Tibial nerve (tissue), 4 donors: ENCODE measurements around the gene MAST2. TPM values are rescaled to one million over a fixed set of nuclear protein-coding genes. Genes with fewer than 3 reads are reported as not detected.
"Not testable (repeated sequence)": the region's sequence is repeated elsewhere in the genome, so short reads cannot be mapped to it uniquely, and the experiment has no call there.

Source experiments
- DNase-seq, 2 donors: peaks; one replicate each; pipeline ENCODE4 v3.0.0-alpha.2; 2019; ENCODE audit warnings: low spot score in 2 of 2
- H3K27ac ChIP-seq, 4 donors: fragments of 200-600 bp; sonication (generic) in 3 of 4; one replicate each; pipeline ENCODE4 v1.5.1; 2017 to 2019; ENCODE audit warnings: mild to moderate bottlenecking in 1 of 4
- H3K27me3 ChIP-seq, 2 donors: fragments of 200-600 bp; sonication (generic) in 1 of 2; one replicate each; pipeline versions ENCODE4 v1.5.1 to v1.6.0; 2017 to 2019
- H3K36me3 ChIP-seq, 3 donors: fragments of 200-600 bp; sonication (generic); one replicate each; pipeline ENCODE4 v1.5.1; 2018 to 2019
- H3K4me1 ChIP-seq, 4 donors: fragments of 200-600 bp; sonication (generic) in 3 of 4; one replicate each; pipeline ENCODE4 v1.5.1; 2017 to 2019
- H3K4me3 ChIP-seq, 4 donors: fragments of 200-600 bp; sonication (generic) in 3 of 4; one replicate each; pipeline ENCODE4 v1.5.1; 2017 to 2019; ENCODE audit warnings: mild to moderate bottlenecking in 1 of 4, moderate library complexity in 1 of 4
- H3K9me3 ChIP-seq, 4 donors: fragments of 200-600 bp; sonication (generic) in 3 of 4; one replicate each; pipeline ENCODE4 v1.5.1; 2017 to 2019
- CTCF ChIP-seq, 5 experiments: fragments of 200-600 bp in 3 of 5; fragments of 450-650 bp in 2 of 5; sonication (generic) in 3 of 5; IDR thresholded peaks; one replicate each; pipeline ENCODE4 v1.5.1; 2016 to 2019; ENCODE audit warnings: antibody characterized with exemption in 5 of 5, mild to moderate bottlenecking in 3 of 5, moderate library complexity in 2 of 5
- EP300 ChIP-seq, 2 donors: sonication (generic); formaldehyde crosslinking; IDR thresholded peaks; one replicate each; pipeline ENCODE4 v1.6.1; 2017; ENCODE audit warnings: antibody characterized with exemption in 2 of 2, mild to moderate bottlenecking in 1 of 2
- POLR2A ChIP-seq, 2 donors: fragments of 450-650 bp; IDR thresholded peaks; one replicate each; pipeline ENCODE4 v1.6.1; 2017; ENCODE audit warnings: antibody characterized with exemption in 2 of 2, mild to moderate bottlenecking in 2 of 2, moderate library complexity in 2 of 2
- WGBS, 2 donors: methylation state at CpG; one replicate each; pipeline ENCODE4 v1.1.5; 2018; 5-methylcytosine and 5-hydroxymethylcytosine counted together
- total RNA-seq, 4 donors: library from RNA; depleted of rRNA; stranded (reverse); fragments of >200 nt; gene quantifications; one replicate each; pipeline ENCODE4 v1.1.0, GENCODE V29; 2016

Gene MAST2
- total RNA-seq, 4 donors from 2014 or later, result 38.0 to 122 (median 57.1) TPM

- H3K4me1 ChIP-seq, result no peaks in the 10 kb centered on the region
- peaks cover 0 to 34% (median 0%) of the 10 kb centered on the region in 3 donors for H3K36me3 ChIP-seq
- no peak for DNase-seq
- WGBS, 2 donors, result 96 to 100% methylated on average over 1 of the region's 1 CpG
- TF ChIP-seq CTCF (IDR thresholded peaks at IDR 0.05) (no peak), POLR2A (IDR thresholded peaks at IDR 0.05) (no peak), EP300 (IDR thresholded peaks at IDR 0.05) (no peak)
- no peaks in the 10 kb centered on the region for H3K27me3 ChIP-seq
- H3K4me3 ChIP-seq, result no peak overlapping the region
- no peak overlapping the region for H3K27ac ChIP-seq
- H3K9me3 ChIP-seq, result no peaks in the 10 kb centered on the region
Measured at GRCh38 chr1:45834689-45835088, 31.3 kb downstream of the MAST2 start.

GRCh38 chr1:45836451-45836850 is 33.0 kb downstream of the MAST2 start:
- no peaks in the 10 kb centered on the region for H3K27me3 ChIP-seq
- DNase-seq, result no peak
- H3K4me3 ChIP-seq, result no peak overlapping the region
- no peaks in the 10 kb centered on the region for H3K9me3 ChIP-seq
- H3K27ac ChIP-seq, result no peak overlapping the region
- TF ChIP-seq EP300 (IDR thresholded peaks at IDR 0.05), result no peak
- TF ChIP-seq POLR2A (IDR thresholded peaks at IDR 0.05), result no peak
- no peak for TF ChIP-seq CTCF (IDR thresholded peaks at IDR 0.05)
- WGBS, 2 donors, result 83 to 85% methylated on average over 3 of the region's 3 CpGs
- H3K36me3 ChIP-seq, result peaks cover 0 to 26% (median 0%) of the 10 kb centered on the region in 3 donors
- no peaks in the 10 kb centered on the region for H3K4me1 ChIP-seq

GRCh38 chr1:45836861-45837260 is 33.4 kb downstream of the MAST2 start:
- H3K9me3 ChIP-seq, H3K27ac ChIP-seq, H3K4me1 ChIP-seq, H3K27me3 ChIP-seq, H3K4me3 ChIP-seq, DNase-seq: not testable (repeated sequence)
- H3K36me3 ChIP-seq, result peaks cover 0 to 23% (median 0%) of the 10 kb centered on the region in 3 donors
- WGBS, 2 donors, result 92 to 94% methylated on average over 7 of the region's 7 CpGs

- 93 to 95% methylated on average over 4 of the region's 4 CpGs for WGBS, 2 donors
- not testable (repeated sequence) for H3K27me3 ChIP-seq, DNase-seq, H3K27ac ChIP-seq, H3K9me3 ChIP-seq, H3K4me3 ChIP-seq, H3K4me1 ChIP-seq
- peaks cover 0 to 17% (median 0%) of the 10 kb centered on the region in 3 donors for H3K36me3 ChIP-seq
Measured at GRCh38 chr1:45838322-45838721, 34.9 kb downstream of the MAST2 start.

GRCh38 chr1:45840704-45841103 is 37.3 kb downstream of the MAST2 start:
- H3K36me3 ChIP-seq, result peaks cover 0 to 13% (median 0%) of the 10 kb centered on the region in 3 donors
- H3K27ac ChIP-seq, result no peak overlapping the region
- DNase-seq, result no peak
- 86 to 92% methylated on average over 1 of the region's 1 CpG for WGBS, 2 donors
- no peak overlapping the region for H3K4me3 ChIP-seq
- H3K27me3 ChIP-seq, result no peaks in the 10 kb centered on the region
- peaks cover 0 to 12% (median 0%) of the 10 kb centered on the region in 4 donors for H3K4me1 ChIP-seq
- H3K9me3 ChIP-seq, result no peaks in the 10 kb centered on the region
- TF ChIP-seq POLR2A (IDR thresholded peaks at IDR 0.05), result no peak
- no peak for TF ChIP-seq CTCF (IDR thresholded peaks at IDR 0.05)
- no peak for TF ChIP-seq EP300 (IDR thresholded peaks at IDR 0.05)

GRCh38 chr1:45842786-45843185 is 39.4 kb downstream of the MAST2 start:
- no peak overlapping the region for H3K27ac ChIP-seq
- WGBS, 2 donors, result 92 to 98% methylated on average over 1 of the region's 1 CpG
- H3K36me3 ChIP-seq, result peaks cover 0 to 5% (median 0%) of the 10 kb centered on the region in 3 donors
- no peak for DNase-seq
- H3K4me3 ChIP-seq, result no peak overlapping the region
- peaks cover 0 to 12% (median 0%) of the 10 kb centered on the region in 4 donors for H3K4me1 ChIP-seq
- H3K9me3 ChIP-seq, result no peaks in the 10 kb centered on the region
- H3K27me3 ChIP-seq, result no peaks in the 10 kb centered on the region
- no peak for TF ChIP-seq CTCF (IDR thresholded peaks at IDR 0.05)
- no peak for TF ChIP-seq POLR2A (IDR thresholded peaks at IDR 0.05)
- no peak for TF ChIP-seq EP300 (IDR thresholded peaks at IDR 0.05)
